H1 (cell line): ENCODE results near the gene C21orf58. TPM values are rescaled to one million over a fixed set of nuclear protein-coding genes. Genes with fewer than 3 reads are reported as not detected.

Experiments used
- CTCF ChIA-PET: fragments of 300-600 bp; sonication (Branson Sonifier 250); formaldehyde crosslinking; loops from one replicate; lab custom pipeline; 2021; ENCODE audit not compliant: partially characterized antibody; lab: Charles Lee
- POLR2A ChIA-PET: fragments of 300-600 bp; sonication (Branson Sonifier 250); formaldehyde crosslinking; loops from one replicate; lab custom pipeline; 2021; ENCODE audit warnings: inconsistent platforms; ENCODE audit not compliant: partially characterized antibody; lab: Charles Lee
- DNase-seq, 2 experiments: peaks; one replicate each; pipeline versions ENCODE4 v3.0.0 to v3.0.0-alpha.2; 2010 to 2022; ENCODE audit warnings: low spot score in 2 of 2, low read depth in 1 of 2, mixed read lengths in 1 of 2
- FAIRE-seq: peaks from 2 replicates; lab custom pipeline; 2011; peaks lifted over from hg19 to GRCh38; lab: Jason Lieb, UNC
- H2AFZ ChIP-seq: 2 replicates; pipeline ENCODE4 v1.8.1; 2012; ENCODE audit warnings: low read length, inconsistent platforms
- H2AK5ac ChIP-seq: 2 replicates; pipeline ENCODE4 v1.6.1; 2013; ENCODE audit warnings: low read depth, low read length
- H2BK120ac ChIP-seq: replicated peaks from 2 replicates; pipeline ENCODE3; 2013; ENCODE audit warnings: low read depth, low read length, inconsistent platforms
- H2BK12ac ChIP-seq: 2 replicates; pipeline ENCODE4 v1.6.1; 2013; ENCODE audit warnings: low read depth, low read length
- H2BK15ac ChIP-seq: 2 replicates; pipeline ENCODE4 v1.6.1; 2013; ENCODE audit warnings: low read length
- H2BK20ac ChIP-seq: 2 replicates; pipeline ENCODE4 v1.6.1; 2013; ENCODE audit warnings: low read length
- H2BK5ac ChIP-seq: 2 replicates; pipeline ENCODE4 v1.6.1; 2013; ENCODE audit warnings: low read depth, low read length
- H3K14ac ChIP-seq: 2 replicates; pipeline ENCODE4 v1.6.1; 2013; ENCODE audit warnings: inconsistent platforms; ENCODE audit not compliant: insufficient read length
- H3K18ac ChIP-seq: 2 replicates; pipeline ENCODE4 v1.6.1; 2013; ENCODE audit warnings: low read length; ENCODE audit errors: extremely low read depth
- H3K23ac ChIP-seq: 2 replicates; pipeline ENCODE4 v1.6.1; 2013; ENCODE audit warnings: inconsistent platforms; ENCODE audit not compliant: insufficient read length
- H3K23me2 ChIP-seq: 2 replicates; pipeline ENCODE4 v1.6.1; 2013; ENCODE audit warnings: low read depth, low read length
- H3K27ac ChIP-seq: 2 replicates; pipeline ENCODE4 v1.6.1; 2011; ENCODE audit warnings: low read depth, low read length, inconsistent platforms
- H3K27me3 ChIP-seq, 4 experiments: replicated peaks in 1 of 4; 1 replicate in 1 of 4; 2 replicates in 3 of 4; pipeline versions ENCODE4 v1.6.1 to v1.8.1; 2011 to 2013; ENCODE audit warnings: low read length in 3 of 4, mild to moderate bottlenecking in 3 of 4, inconsistent platforms in 2 of 4, mixed read lengths in 2 of 4, moderate library complexity in 1 of 4; ENCODE audit not compliant: control insufficient read depth in 3 of 4, insufficient read depth in 3 of 4; ENCODE audit errors: extremely low read depth in 1 of 4
- H3K36me3 ChIP-seq, 4 experiments: 2 replicates each; pipeline versions ENCODE4 v1.6.1 to v1.8.1; 2011 to 2013; ENCODE audit warnings: mild to moderate bottlenecking in 4 of 4, low read length in 3 of 4, moderate library complexity in 2 of 4, control low read depth in 1 of 4, inconsistent platforms in 1 of 4; ENCODE audit not compliant: insufficient read depth in 4 of 4, control insufficient read depth in 2 of 4
- H3K4ac ChIP-seq: replicated peaks from 2 replicates; pipeline ENCODE3; 2013; ENCODE audit warnings: low read length, low read depth, mixed read lengths, inconsistent platforms; ENCODE audit not compliant: insufficient read length
- H3K4me1 ChIP-seq, 4 experiments: replicated peaks in 1 of 4; 1 replicate in 1 of 4; 2 replicates in 3 of 4; pipeline versions ENCODE4 v1.6.1 to v1.8.1; 2011 to 2013; ENCODE audit warnings: low read length in 3 of 4, inconsistent platforms in 2 of 4, mixed read lengths in 1 of 4; ENCODE audit not compliant: insufficient read depth in 4 of 4, control insufficient read depth in 3 of 4
- H3K4me2 ChIP-seq, 2 experiments: 2 replicates each; pipeline versions ENCODE4 v1.6.1 to v1.8.1; 2011 to 2013; ENCODE audit warnings: low read depth in 2 of 2, low read length in 2 of 2, control low read depth in 1 of 2, inconsistent platforms in 1 of 2, mild to moderate bottlenecking in 1 of 2; ENCODE audit not compliant: insufficient read depth in 1 of 2
- H3K4me3 ChIP-seq, 4 experiments: fragments of 200-600, 300-600 bp in 1 of 4; sonication (generic), shearing (Covaris generic), sonication (Bioruptor Twin) in 1 of 4; 2 replicates each; pipeline versions ENCODE4 v1.5.1 to v1.8.1; 2011 to 2016; ENCODE audit warnings: low read length in 4 of 4, low read depth in 3 of 4, control low read depth in 2 of 4, inconsistent platforms in 2 of 4, mild to moderate bottlenecking in 2 of 4, mixed read lengths in 1 of 4, moderate library complexity in 1 of 4; ENCODE audit not compliant: insufficient read depth in 2 of 4; ENCODE audit errors: extremely low read depth in 1 of 4
- H3K56ac ChIP-seq: replicated peaks from 2 replicates; pipeline ENCODE3; 2013; ENCODE audit warnings: low read depth, mild to moderate bottlenecking, mixed read lengths, low read length, inconsistent platforms; ENCODE audit not compliant: insufficient read length
- H3K79me1 ChIP-seq: 2 replicates; pipeline ENCODE4 v1.6.1; 2013; ENCODE audit warnings: low read depth, low read length, control low read depth
- H3K79me2 ChIP-seq, 2 experiments: 2 replicates each; pipeline versions ENCODE4 v1.6.1 to v1.8.1; 2012 to 2013; ENCODE audit warnings: low read length in 2 of 2, mild to moderate bottlenecking in 2 of 2, inconsistent platforms in 1 of 2; ENCODE audit not compliant: insufficient read depth in 2 of 2, control insufficient read depth in 1 of 2
- H3K9ac ChIP-seq, 4 experiments: replicated peaks in 1 of 4; 1 replicate in 1 of 4; 2 replicates in 3 of 4; pipeline versions ENCODE4 v1.6.1 to v1.8.1; 2011 to 2013; ENCODE audit warnings: low read depth in 3 of 4, low read length in 3 of 4, control low read depth in 2 of 4, mild to moderate bottlenecking in 2 of 4, moderate library complexity in 2 of 4, inconsistent platforms in 1 of 4; ENCODE audit errors: extremely low read depth in 1 of 4
- H3K9me3 ChIP-seq, 2 experiments: 2 replicates each; pipeline versions ENCODE4 v1.6.1 to v1.8.1; 2012 to 2013; ENCODE audit warnings: mild to moderate bottlenecking in 2 of 2, moderate library complexity in 2 of 2, control low read depth in 1 of 2, inconsistent platforms in 1 of 2, low read depth in 1 of 2, low read length in 1 of 2, mixed read lengths in 1 of 2; ENCODE audit not compliant: insufficient read depth in 2 of 2
- H4K20me1 ChIP-seq, 2 experiments: replicated peaks in 1 of 2; 2 replicates each; pipeline versions ENCODE3 to v1.8.1; 2011 to 2013; ENCODE audit warnings: inconsistent platforms in 2 of 2, low read length in 2 of 2, mild to moderate bottlenecking in 1 of 2; ENCODE audit not compliant: insufficient read depth in 2 of 2, control insufficient read depth in 1 of 2
- H4K5ac ChIP-seq: 2 replicates; pipeline ENCODE4 v1.6.1; 2013; ENCODE audit warnings: low read length, low read depth, mixed read lengths, inconsistent platforms; ENCODE audit not compliant: insufficient read length
- H4K8ac ChIP-seq: 2 replicates; pipeline ENCODE4 v1.8.0; 2013; ENCODE audit warnings: mild to moderate bottlenecking, moderate library complexity, low read length, inconsistent platforms; ENCODE audit not compliant: insufficient read depth; ENCODE audit errors: extremely low read depth
- H4K91ac ChIP-seq: replicated peaks from 2 replicates; pipeline ENCODE3; 2013; ENCODE audit warnings: low read length, mixed read lengths, inconsistent platforms; ENCODE audit not compliant: insufficient read length
- ASH2L ChIP-seq: fragments of 200-600, 300-600 bp; sonication (generic); IDR thresholded peaks from one replicate; pipeline ENCODE4 v1.7.1; 2017; ENCODE audit warnings: low read length
- BACH1 ChIP-seq: IDR thresholded peaks from 2 replicates; pipeline ENCODE4 v1.6.1; 2012; ENCODE audit warnings: low read length, improper control_type of control experiment
- BCL11A ChIP-seq, 2 experiments: IDR thresholded peaks; one replicate each; pipeline ENCODE4 v1.6.1; 2011; ENCODE audit warnings: low read depth in 2 of 2, low read length in 2 of 2, mild to moderate bottlenecking in 2 of 2
- BRCA1 ChIP-seq: IDR thresholded peaks from 2 replicates; pipeline ENCODE4 v1.6.1; 2012; ENCODE audit warnings: low read depth, low read length, improper control_type of control experiment
- CHD2 ChIP-seq: IDR thresholded peaks from 2 replicates; pipeline ENCODE4 v1.6.1; 2012; ENCODE audit warnings: low read length, improper control_type of control experiment
- EP300 ChIP-seq, 2 experiments: IDR thresholded peaks; 1 replicate in 1 of 2; 2 replicates in 1 of 2; pipeline ENCODE4 v1.6.1; 2011 to 2012; ENCODE audit warnings: low read depth in 2 of 2, low read length in 2 of 2, mild to moderate bottlenecking in 2 of 2, borderline replicate concordance in 1 of 2, inconsistent platforms in 1 of 2, moderate library complexity in 1 of 2
- GABPA ChIP-seq: IDR thresholded peaks from 2 replicates; pipeline ENCODE4 v1.6.1; 2011; ENCODE audit warnings: mild to moderate bottlenecking, low read length, moderate library complexity, borderline replicate concordance; ENCODE audit not compliant: insufficient read depth
- RFX5 ChIP-seq: IDR thresholded peaks from 2 replicates; pipeline ENCODE4 v1.6.1; 2011; ENCODE audit warnings: low read depth, low read length, improper control_type of control experiment, borderline replicate concordance
- SIRT6 ChIP-seq: IDR thresholded peaks from one replicate; pipeline ENCODE4 v1.7.1; 2012; ENCODE audit warnings: low read length, inconsistent platforms
- SIX5 ChIP-seq: IDR thresholded peaks from 2 replicates; pipeline ENCODE4 v1.6.1; 2011; ENCODE audit warnings: mild to moderate bottlenecking, low read depth, low read length
- TAF7 ChIP-seq: optimal IDR thresholded peaks from 2 replicates; pipeline ENCODE3; 2011; ENCODE audit warnings: low read depth, mild to moderate bottlenecking, inconsistent platforms, low read length, moderate library complexity, borderline replicate concordance
- TCF12 ChIP-seq: IDR thresholded peaks from 2 replicates; pipeline ENCODE4 v1.6.1; 2011; ENCODE audit warnings: low read depth, mild to moderate bottlenecking, low read length
- TEAD4 ChIP-seq: IDR thresholded peaks from 2 replicates; pipeline ENCODE4 v1.6.1; 2012; ENCODE audit warnings: low read depth, low read length, inconsistent platforms, mixed read lengths
- ZNF274 ChIP-seq: IDR thresholded peaks from 2 replicates; pipeline ENCODE4 v1.7.0; 2012; ENCODE audit warnings: low read length, borderline replicate concordance; ENCODE audit errors: extremely low read depth
- WGBS, 2 experiments: shearing (Covaris generic) in 1 of 2; methylation state at CpG; one replicate each; pipeline versions ENCODE4 v1.1.6 to v1.1.7; 2013 to 2015; ENCODE audit warnings: low lambda C conversion rate in 2 of 2, mixed read lengths in 2 of 2, inconsistent platforms in 1 of 2, low coverage in 1 of 2, missing lambda C conversion rate in 1 of 2; ENCODE audit not compliant: insufficient replicate concordance in 2 of 2, insufficient coverage in 1 of 2, insufficient read length in 1 of 2; ENCODE audit errors: extremely low coverage in 1 of 2, missing lambda C conversion rate in 1 of 2; 5-methylcytosine and 5-hydroxymethylcytosine counted together
- polyA plus RNA-seq, 7 experiments: library from polyadenylated mRNA; depleted of rRNA in 3 of 7; stranded (reverse) in 5 of 7; unstranded in 2 of 7; fragments of >200 nt in 5 of 7; fragments of 200-250 nt in 2 of 7; gene quantifications; 1 replicate in 5 of 7; 2 replicates in 1 of 7; 4 replicates in 1 of 7; pipeline versions ENCODE4 v1.2.1 to v1.2.3, GENCODE V29; 2011 to 2013; ENCODE audit warnings: missing spikeins in 2 of 7, mixed read lengths in 2 of 7
- total RNA-seq: library from RNA; stranded (reverse); fragmentation: NEBNext Ultra II Directional; extraction: Animal tissue kit (Norgen Biotek cat#: 25700); gene quantifications from 2 replicates; pipeline ENCODE4 v1.2.1, GENCODE V29; 2021

Gene C21orf58
- total and polyA plus RNA-seq, 2 of the 8 experiments (the other 6 are each of a cell fraction or from before 2014, with no cell fraction given) = 13.8 to 26.1 TPM

- Histone ChIP-seq H4K91ac (no peak within 1 kb of the TSS), H3K4me1 (peaks cover 3 to 9% (median 4%) of the 10 kb centered on the region in 4 experiments; a peak in 5 of 7 replicates), H2BK5ac (peak within 1 kb of the TSS; percentile 71; the same call in 1 of the 2 replicates), H4K8ac (peak within 1 kb of the TSS; percentile 95), H3K4ac (no peak within 1 kb of the TSS), H3K18ac (peak within 1 kb of the TSS; percentile 44), H4K20me1 (peaks cover 7 to 17% of the 10 kb centered on the region in 2 experiments), H3K79me1 (peaks cover 11% of the 10 kb centered on the region), H2BK120ac (no peak within 1 kb of the TSS), H3K79me2 (peaks cover 14 to 52% of the 10 kb centered on the region in 2 experiments), H3K36me3 (peaks cover 0 to 30% (median 10%) of the 10 kb centered on the region in 4 experiments; a peak in 6 of 8 replicates), H3K4me3 (peak within 1 kb of the TSS; percentile 55 to 90 (median 74)), H3K9me3 (no peaks in the 10 kb centered on the region), H3K9ac (peak within 1 kb of the TSS; percentile 55 to 85 (median 76)), H3K27ac (peak within 1 kb of the TSS; percentile 82), H2BK15ac (no peak within 1 kb of the TSS), H3K23me2 (peaks cover 4% of the 10 kb centered on the region), H4K5ac (peak within 1 kb of the TSS; percentile 79), H2AK5ac (no peak within 1 kb of the TSS), H3K27me3 (no peaks in the 10 kb centered on the region), H3K56ac (peak within 1 kb of the TSS; percentile 69), H2BK12ac (no peak within 1 kb of the TSS), H2AFZ (no peak within 1 kb of the TSS), H3K4me2 (peak within 1 kb of the TSS; percentile 62 to 71), H3K23ac (no peak within 1 kb of the TSS), H2BK20ac (no peak within 1 kb of the TSS), H3K14ac (no peak within 1 kb of the TSS)
- 57% methylated on average over 6 of the region's 6 CpGs; no CpG with 5 or more reads in 1 of the 2 experiments for WGBS, 2 experiments
- FAIRE-seq (no peak), DNase-seq (no peak)
- POLR2A ChIA-PET = interaction anchor here (1.1 to 2.2 kb wide), 10 partner anchors 10 to 40 kb away, joined by 3 to 6 read pairs (median 5); partner anchors contain the start of genes C21orf58 and PCNT
- CTCF ChIA-PET = interaction anchor here (0.6 to 2.6 kb wide), 8 partner anchors 11 to 48 kb away, joined by 3 to 9 read pairs (median 4); a partner anchor contains a TSS
- TF ChIP-seq BACH1 (no peak), TEAD4 (no peak), BRCA1 (no peak), EP300 (IDR thresholded peaks at IDR 0.05; ENCODE audit: borderline replicate concordance in 1 of 2, low read depth in 2 of 2, low read length in 2 of 2) (no peak), CHD2 (no peak), SIRT6 (no peak), SIX5 (no peak), RFX5 (no peak), TCF12 (no peak), ASH2L (no peak), GABPA (no peak), ZNF274 (no peak), TAF7 (no peak), BCL11A (IDR thresholded peaks at IDR 0.05; ENCODE audit: low read depth in 2 of 2, low read length in 2 of 2) (no peak)
Measured at GRCh38 chr21:46285206-46285661, 38.4 kb downstream of the C21orf58 start, which contains the start of gene MCM3AP. Gene MCM3AP (minus strand): TSS chr21:46285611. CDS start chr21:46285286, 325 bp downstream.
